Uterus (tissue), 2 donors: ENCODE data around the gene TMEM229B.

Experiments
- POLR2A ChIP-seq, 2 donors: fragments of 450-650 bp; IDR thresholded peaks; one replicate each; pipeline ENCODE4 v1.6.1; 2016; ENCODE audit warnings: antibody characterized with exemption in 2 of 2, mild to moderate bottlenecking in 1 of 2, moderate library complexity in 1 of 2
- TF ChIP-seq, protein P1 (sequence below), 4 experiments: fragments of 200-600 bp in 2 of 4; fragments of 450-650 bp in 2 of 4; sonication (generic) in 2 of 4; IDR thresholded peaks; one replicate each; pipeline ENCODE4 v1.5.1; 2016 to 2019; ENCODE audit warnings: antibody characterized with exemption in 4 of 4, mild to moderate bottlenecking in 2 of 4, moderate library complexity in 1 of 4

DNA sequence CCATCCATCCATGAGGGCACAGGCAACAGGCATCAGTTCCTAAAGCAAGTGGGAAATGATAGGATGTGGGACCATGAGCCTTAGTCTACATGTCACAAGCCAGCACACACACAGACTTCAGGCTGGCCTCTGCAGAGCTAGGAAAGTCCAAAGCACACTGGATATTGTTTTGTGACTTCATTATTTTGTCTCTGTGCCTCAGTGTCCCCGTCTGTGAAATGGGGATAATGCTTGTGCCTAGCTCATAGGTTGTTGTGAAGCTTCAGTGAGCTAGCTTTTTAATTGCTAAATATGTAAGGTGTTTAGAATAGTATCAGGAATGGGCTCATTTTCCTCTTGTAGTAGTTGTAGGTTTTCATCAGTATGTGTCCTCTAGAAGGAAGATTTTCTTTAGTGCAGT, 49.6 kb downstream of the TMEM229B start:
- TF ChIP-seq, protein P1, sequence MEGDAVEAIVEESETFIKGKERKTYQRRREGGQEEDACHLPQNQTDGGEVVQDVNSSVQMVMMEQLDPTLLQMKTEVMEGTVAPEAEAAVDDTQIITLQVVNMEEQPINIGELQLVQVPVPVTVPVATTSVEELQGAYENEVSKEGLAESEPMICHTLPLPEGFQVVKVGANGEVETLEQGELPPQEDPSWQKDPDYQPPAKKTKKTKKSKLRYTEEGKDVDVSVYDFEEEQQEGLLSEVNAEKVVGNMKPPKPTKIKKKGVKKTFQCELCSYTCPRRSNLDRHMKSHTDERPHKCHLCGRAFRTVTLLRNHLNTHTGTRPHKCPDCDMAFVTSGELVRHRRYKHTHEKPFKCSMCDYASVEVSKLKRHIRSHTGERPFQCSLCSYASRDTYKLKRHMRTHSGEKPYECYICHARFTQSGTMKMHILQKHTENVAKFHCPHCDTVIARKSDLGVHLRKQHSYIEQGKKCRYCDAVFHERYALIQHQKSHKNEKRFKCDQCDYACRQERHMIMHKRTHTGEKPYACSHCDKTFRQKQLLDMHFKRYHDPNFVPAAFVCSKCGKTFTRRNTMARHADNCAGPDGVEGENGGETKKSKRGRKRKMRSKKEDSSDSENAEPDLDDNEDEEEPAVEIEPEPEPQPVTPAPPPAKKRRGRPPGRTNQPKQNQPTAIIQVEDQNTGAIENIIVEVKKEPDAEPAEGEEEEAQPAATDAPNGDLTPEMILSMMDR (IDR thresholded peaks at IDR 0.05) = no peak
- no peak for TF ChIP-seq POLR2A (IDR thresholded peaks at IDR 0.05)
